ENCODE measurements around the gene PAX3.

Gene PAX3

GRCh38 chr2:222176890-222177289, 121.9 kb downstream of the PAX3 start:
- no peak overlapping the region for H3K4me2 ChIP-seq (ENCODE audit: low read depth, low read length, poor library complexity, severe bottlenecking)

GRCh38 chr2:222174450-222174849, 124.3 kb downstream of the PAX3 start:
- Histone ChIP-seq H3K4me3 (ENCODE audit: insufficient read depth, low read length, poor library complexity, severe bottlenecking) (no peak overlapping the region), H3K27me3 (ENCODE audit: low read length) (no peaks in the 10 kb centered on the region)

More at GRCh38 chr2:222176890-222177289, 121.9 kb downstream of the PAX3 start:
- Histone ChIP-seq H3K36me3 (ENCODE audit: low read length) (no peaks in the 10 kb centered on the region), H3K4me3 (ENCODE audit: insufficient read depth, low read length, poor library complexity, severe bottlenecking) (no peak overlapping the region), H3K27ac (ENCODE audit: low read depth, low read length) (no peak overlapping the region), H3K9me3 (ENCODE audit: insufficient read depth, low read length) (no peaks in the 10 kb centered on the region), H3K79me2 (ENCODE audit: insufficient read depth, low read length) (no peaks in the 10 kb centered on the region), H3K9ac (ENCODE audit: low read length) (no peak overlapping the region), H2AFZ (ENCODE audit: low read depth, low read length, severe bottlenecking) (no peak overlapping the region), H4K20me1 (ENCODE audit: low read depth, low read length) (no peaks in the 10 kb centered on the region), H3F3A (ENCODE audit: insufficient read depth) (no peaks in the 10 kb centered on the region), H3K27me3 (ENCODE audit: low read length) (no peaks in the 10 kb centered on the region), H3K9me2 (replicated peaks; ENCODE audit: insufficient read depth, low read length) (no peaks in the 10 kb centered on the region)
- TF ChIP-seq EZH2phosphoT487 (conservative IDR thresholded peaks at IDR 0.05; ENCODE audit: low read length) (no peak), CTCF (IDR thresholded peaks at IDR 0.05; ENCODE audit: insufficient read depth, low read length, poor library complexity, severe bottlenecking) (no peak)

GRCh38 chr2:222169346-222169745, 129.5 kb downstream of the PAX3 start:
- no peaks in the 10 kb centered on the region for H3F3A ChIP-seq (ENCODE audit: insufficient read depth)

More at GRCh38 chr2:222174450-222174849, 124.3 kb downstream of the PAX3 start:
- no peak for TF ChIP-seq CTCF (IDR thresholded peaks at IDR 0.05; ENCODE audit: insufficient read depth, low read length, poor library complexity, severe bottlenecking)
- TF ChIP-seq EZH2phosphoT487 (conservative IDR thresholded peaks at IDR 0.05; ENCODE audit: low read length) = no peak
- Histone ChIP-seq H3K79me2 (ENCODE audit: insufficient read depth, low read length) (no peaks in the 10 kb centered on the region), H4K20me1 (ENCODE audit: low read depth, low read length) (no peaks in the 10 kb centered on the region), H3K9me3 (ENCODE audit: insufficient read depth, low read length) (no peaks in the 10 kb centered on the region), H3K9me2 (replicated peaks; ENCODE audit: insufficient read depth, low read length) (no peaks in the 10 kb centered on the region), H3K27ac (ENCODE audit: low read depth, low read length) (no peak overlapping the region), H3K36me3 (ENCODE audit: low read length) (no peaks in the 10 kb centered on the region), H3K9ac (ENCODE audit: low read length) (no peak overlapping the region), H3F3A (ENCODE audit: insufficient read depth) (no peaks in the 10 kb centered on the region), H2AFZ (ENCODE audit: low read depth, low read length, severe bottlenecking) (no peak overlapping the region), H3K4me2 (ENCODE audit: low read depth, low read length, poor library complexity, severe bottlenecking) (no peak overlapping the region)

More at GRCh38 chr2:222169346-222169745, 129.5 kb downstream of the PAX3 start:
- Histone ChIP-seq H3K27ac (ENCODE audit: low read depth, low read length) (no peak overlapping the region), H4K20me1 (ENCODE audit: low read depth, low read length) (no peaks in the 10 kb centered on the region), H3K9me2 (replicated peaks; ENCODE audit: insufficient read depth, low read length) (no peaks in the 10 kb centered on the region), H3K4me2 (ENCODE audit: low read depth, low read length, poor library complexity, severe bottlenecking) (no peak overlapping the region), H3K9me3 (ENCODE audit: insufficient read depth, low read length) (no peaks in the 10 kb centered on the region), H2AFZ (ENCODE audit: low read depth, low read length, severe bottlenecking) (no peak overlapping the region), H3K27me3 (ENCODE audit: low read length) (no peaks in the 10 kb centered on the region), H3K9ac (ENCODE audit: low read length) (no peak overlapping the region), H3K79me2 (ENCODE audit: insufficient read depth, low read length) (no peaks in the 10 kb centered on the region), H3K4me3 (ENCODE audit: insufficient read depth, low read length, poor library complexity, severe bottlenecking) (no peak overlapping the region), H3K36me3 (ENCODE audit: low read length) (no peaks in the 10 kb centered on the region)
- TF ChIP-seq EZH2phosphoT487 (conservative IDR thresholded peaks at IDR 0.05; ENCODE audit: low read length) (no peak), CTCF (IDR thresholded peaks at IDR 0.05; ENCODE audit: insufficient read depth, low read length, poor library complexity, severe bottlenecking) (no peak)
